Muscle layer of colon (tissue), 2 donors: ENCODE data around the gene ARMH1.

Experiments used
- H3K27ac ChIP-seq: one replicate; pipeline ENCODE4 v1.7.0; 2013; ENCODE audit warnings: low read depth, mild to moderate bottlenecking, low read length, moderate library complexity
- H3K27me3 ChIP-seq, 2 donors: one replicate each; pipeline ENCODE4 v1.7.0; 2013; ENCODE audit warnings: low read length in 2 of 2, mild to moderate bottlenecking in 2 of 2; ENCODE audit not compliant: insufficient read depth in 2 of 2, control insufficient read depth in 1 of 2
- H3K36me3 ChIP-seq: one replicate; pipeline ENCODE4 v1.7.0; 2013; ENCODE audit warnings: mild to moderate bottlenecking, low read length; ENCODE audit not compliant: insufficient read depth
- H3K4me1 ChIP-seq: one replicate; pipeline ENCODE4 v1.7.0; 2013; ENCODE audit warnings: mild to moderate bottlenecking, low read length; ENCODE audit not compliant: insufficient read depth
- H3K4me3 ChIP-seq, 2 donors: one replicate each; pipeline ENCODE4 v1.7.0; 2013; ENCODE audit warnings: low read length in 2 of 2, low read depth in 1 of 2, mild to moderate bottlenecking in 1 of 2, moderate library complexity in 1 of 2
- H3K9ac ChIP-seq: one replicate; pipeline ENCODE4 v1.7.0; 2013; ENCODE audit warnings: low read length
- H3K9me3 ChIP-seq: one replicate; pipeline ENCODE4 v1.7.0; 2013; ENCODE audit warnings: mild to moderate bottlenecking, low read length
- donor health status: abdominal sarcoma.
- donor health status: Adenocarcinoma of cecum.

Gene ARMH1

GRCh38 chr1:44719318-44719717 lies 44.8 kb downstream of the ARMH1 start:
- H3K36me3 ChIP-seq = no peaks in the 10 kb centered on the region
- no peak overlapping the region for H3K9ac ChIP-seq
- no peak overlapping the region for H3K4me3 ChIP-seq
- H3K4me1 ChIP-seq = peaks cover 7% of the 10 kb centered on the region
- no peaks in the 10 kb centered on the region for H3K27me3 ChIP-seq
- no peak overlapping the region for H3K27ac ChIP-seq
- no peaks in the 10 kb centered on the region for H3K9me3 ChIP-seq

DNA sequence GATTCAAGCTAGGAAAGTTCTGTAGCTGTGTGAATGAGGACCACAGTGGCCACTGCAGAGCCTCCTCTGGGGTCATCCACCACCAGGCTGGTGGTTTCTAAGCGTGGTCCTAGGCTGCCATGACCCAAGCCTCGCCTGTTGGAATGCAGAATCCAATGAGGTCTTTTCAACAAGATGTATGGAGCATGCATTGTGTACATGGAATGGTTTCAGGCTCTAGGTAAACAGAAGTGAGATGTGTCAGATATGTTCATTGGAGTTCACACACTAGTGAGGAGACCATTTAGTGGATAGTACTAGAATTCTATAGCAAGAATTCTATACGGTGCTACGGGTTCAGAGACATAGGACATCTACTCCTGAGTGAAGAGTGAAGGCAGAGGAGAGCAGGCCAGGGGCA lies 45.8 kb downstream of the ARMH1 start:
- Histone ChIP-seq H3K27ac (no peak overlapping the region), H3K9ac (no peak overlapping the region), H3K36me3 (no peaks in the 10 kb centered on the region)

DNA sequence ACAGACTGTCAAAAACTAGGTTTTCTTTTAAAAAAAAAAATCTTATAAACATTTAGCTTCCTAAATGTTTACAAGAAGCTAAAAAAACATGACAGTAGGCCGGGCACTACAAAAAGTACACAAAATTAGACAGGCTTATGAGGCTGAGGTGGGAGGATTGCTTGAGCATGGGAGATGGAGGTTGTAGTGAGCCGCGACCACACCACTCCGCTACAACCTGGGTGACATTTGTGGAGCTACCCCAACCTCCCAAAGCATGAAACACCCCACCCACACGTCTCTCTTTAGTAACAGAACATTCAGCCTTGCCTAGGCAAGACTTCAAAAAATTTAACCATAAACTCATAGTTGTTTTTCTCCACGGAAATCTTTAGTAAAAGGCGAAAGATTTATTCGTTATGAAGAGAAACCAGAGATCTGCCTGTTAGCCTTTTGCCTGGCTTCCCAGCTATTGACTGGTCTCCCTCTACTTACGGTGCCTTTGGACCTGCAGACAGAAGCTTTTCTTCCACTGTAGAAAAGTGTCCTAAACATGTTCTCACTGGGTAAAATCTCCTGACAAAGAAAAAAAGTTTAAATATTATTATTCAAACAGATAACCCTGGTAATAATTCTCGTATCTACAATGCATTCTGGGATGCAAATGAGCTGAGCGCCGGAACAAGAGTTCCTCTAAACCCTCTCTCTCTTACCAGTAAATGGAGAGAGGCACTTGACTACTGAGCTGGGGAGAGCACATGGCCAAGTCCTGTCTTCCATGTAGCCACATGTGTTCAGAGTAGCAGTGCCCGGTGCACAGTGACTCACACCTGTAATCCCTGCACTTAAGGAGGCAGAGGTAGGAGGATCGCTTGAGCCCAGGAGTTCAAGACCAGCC lies 47.2 kb downstream of the ARMH1 start:
- Histone ChIP-seq H3K9me3 (no peaks in the 10 kb centered on the region), H3K9ac (no peak overlapping the region), H3K36me3 (no peaks in the 10 kb centered on the region), H3K4me1 (no peaks in the 10 kb centered on the region), H3K4me3 (no peak overlapping the region), H3K27me3 (no peaks in the 10 kb centered on the region), H3K27ac (no peak overlapping the region)

More for the DNA sequence above, 45.8 kb downstream of the ARMH1 start:
- no peaks in the 10 kb centered on the region for H3K9me3 ChIP-seq
- H3K4me1 ChIP-seq = no peaks in the 10 kb centered on the region
- H3K4me3 ChIP-seq = no peak overlapping the region
- no peaks in the 10 kb centered on the region for H3K27me3 ChIP-seq

DNA sequence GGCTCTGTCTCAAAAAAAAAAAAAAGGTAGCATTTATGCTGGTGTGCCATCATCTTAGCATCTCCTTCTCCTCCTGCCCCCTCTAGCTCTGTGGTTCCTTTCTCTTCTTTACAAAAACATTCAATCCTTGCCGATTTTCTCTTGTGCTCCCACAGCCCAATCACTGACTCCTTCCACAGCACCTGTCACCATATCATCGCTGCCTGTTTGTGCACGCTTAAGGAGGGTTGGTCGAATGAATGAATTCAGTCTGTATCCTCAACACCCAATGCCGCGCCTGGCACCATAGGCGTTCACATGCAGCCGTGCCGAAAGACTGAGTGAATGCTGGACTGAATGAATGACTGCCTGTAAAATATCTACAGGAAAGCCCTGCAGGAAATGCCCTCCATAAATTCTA lies 48.5 kb downstream of the ARMH1 start:
- Histone ChIP-seq H3K4me1 (no peaks in the 10 kb centered on the region), H3K27me3 (no peaks in the 10 kb centered on the region), H3K27ac (no peak overlapping the region), H3K9ac (no peak overlapping the region), H3K36me3 (no peaks in the 10 kb centered on the region), H3K9me3 (no peaks in the 10 kb centered on the region), H3K4me3 (no peak overlapping the region)

DNA sequence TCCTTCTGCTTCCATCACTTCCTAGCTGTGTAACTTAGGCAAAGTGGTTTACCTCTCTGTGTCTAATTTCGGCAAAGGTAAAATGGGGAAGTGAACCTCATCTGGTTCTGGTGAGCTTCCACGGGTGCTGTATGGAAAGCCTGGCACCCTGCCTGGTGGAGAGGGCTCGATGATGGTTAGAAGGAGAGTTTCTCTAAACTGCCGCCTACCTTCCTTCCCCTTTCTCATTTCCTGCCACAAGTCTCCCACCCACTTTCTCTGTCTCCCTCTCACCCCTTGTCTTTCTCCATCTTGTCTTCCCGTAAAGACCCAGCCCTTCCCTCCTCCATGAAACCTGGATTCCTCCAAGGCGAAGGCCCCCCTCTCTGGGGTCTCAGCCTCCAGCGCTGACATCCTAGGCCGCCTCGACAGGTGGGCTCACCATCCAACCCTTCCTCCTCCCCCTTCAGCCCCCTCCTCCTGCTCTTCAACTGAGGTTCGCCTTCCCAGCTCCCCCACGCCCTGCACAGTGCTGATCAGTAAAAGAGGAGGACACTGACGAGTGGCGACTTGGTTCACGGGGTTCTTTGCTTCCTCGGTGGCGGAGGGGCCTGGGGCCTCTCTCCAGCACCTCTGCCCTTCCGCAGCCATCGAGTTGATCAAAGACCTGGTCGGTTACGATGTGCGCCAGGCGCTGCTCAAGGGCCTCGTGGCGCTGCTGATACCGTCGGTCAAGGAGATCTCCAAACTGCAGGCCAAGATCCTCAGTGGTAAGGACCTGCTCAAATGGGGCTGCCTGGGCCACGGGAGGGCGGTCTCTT lies 49.2 kb downstream of the ARMH1 start:
- Histone ChIP-seq H3K4me1 (no peaks in the 10 kb centered on the region), H3K27me3 (no peaks in the 10 kb centered on the region), H3K27ac (no peak overlapping the region), H3K36me3 (no peaks in the 10 kb centered on the region), H3K9me3 (no peaks in the 10 kb centered on the region), H3K9ac (no peak overlapping the region), H3K4me3 (no peak overlapping the region)

DNA sequence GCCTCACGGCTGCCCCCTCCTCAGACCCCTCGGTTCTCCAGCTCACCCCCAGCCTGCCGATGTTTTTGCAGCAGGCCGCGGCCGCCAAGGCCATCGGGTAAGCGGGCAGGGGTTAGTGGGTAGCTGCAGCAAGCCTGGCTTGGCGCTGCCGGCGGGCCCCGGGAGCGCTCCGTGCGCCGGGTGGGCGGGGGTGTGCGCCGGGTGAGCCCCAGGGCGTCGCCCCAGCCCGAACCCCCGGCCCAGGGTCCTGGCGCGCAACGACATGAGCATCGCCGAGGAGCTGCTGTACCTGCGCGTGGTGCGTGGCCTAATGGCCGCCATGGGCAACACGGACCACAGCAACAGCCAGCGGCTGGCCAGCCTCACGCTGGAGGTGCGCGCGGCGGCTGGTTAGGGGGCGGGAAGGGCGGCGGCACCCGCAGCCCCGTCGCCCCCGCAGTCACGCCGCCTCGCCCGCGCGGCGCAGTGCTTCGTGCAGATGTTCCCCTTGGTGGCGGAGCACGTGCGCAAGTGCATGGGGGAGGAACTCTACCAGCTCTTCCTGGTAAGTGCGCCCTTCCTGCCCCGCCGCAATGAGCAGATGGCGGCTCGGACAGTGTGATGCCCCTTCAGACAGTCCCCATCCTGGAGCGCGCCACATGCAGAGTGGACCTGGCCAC lies 49.9 kb downstream of the ARMH1 start:
- H3K36me3 ChIP-seq = no peaks in the 10 kb centered on the region
- no peak overlapping the region for H3K9ac ChIP-seq
- H3K27me3 ChIP-seq = no peaks in the 10 kb centered on the region
- no peaks in the 10 kb centered on the region for H3K4me1 ChIP-seq
- no peak overlapping the region for H3K27ac ChIP-seq
- no peaks in the 10 kb centered on the region for H3K9me3 ChIP-seq
- H3K4me3 ChIP-seq = no peak overlapping the region

- H3K36me3 ChIP-seq = no peaks in the 10 kb centered on the region
- H3K4me1 ChIP-seq = no peaks in the 10 kb centered on the region
- no peak overlapping the region for H3K4me3 ChIP-seq
- no peak overlapping the region for H3K27ac ChIP-seq
- no peak overlapping the region for H3K9ac ChIP-seq
- H3K27me3 ChIP-seq = no peaks in the 10 kb centered on the region
- no peaks in the 10 kb centered on the region for H3K9me3 ChIP-seq
These were observed 50.6 kb downstream of the ARMH1 start for GRCh38 chr1:44724955-44725698.

- Histone ChIP-seq H3K9ac (peak within 1 kb of the TSS; percentile 90), H3K36me3 (no peaks in the 10 kb centered on the region), H3K9me3 (no peaks in the 10 kb centered on the region), H3K4me1 (peaks cover 9% of the 10 kb centered on the region), H3K27ac (peak within 1 kb of the TSS; percentile 91), H3K27me3 (no peaks in the 10 kb centered on the region), H3K4me3 (peak within 1 kb of the TSS in 1 of 2 donors; percentile 38)
These were observed 56.4 kb downstream of the ARMH1 start, which contains the start of gene RNU5D-1 for GRCh38 chr1:44730741-44731512. Gene RNU5D-1, minus strand, starts transcription at chr1:44731170.

DNA sequence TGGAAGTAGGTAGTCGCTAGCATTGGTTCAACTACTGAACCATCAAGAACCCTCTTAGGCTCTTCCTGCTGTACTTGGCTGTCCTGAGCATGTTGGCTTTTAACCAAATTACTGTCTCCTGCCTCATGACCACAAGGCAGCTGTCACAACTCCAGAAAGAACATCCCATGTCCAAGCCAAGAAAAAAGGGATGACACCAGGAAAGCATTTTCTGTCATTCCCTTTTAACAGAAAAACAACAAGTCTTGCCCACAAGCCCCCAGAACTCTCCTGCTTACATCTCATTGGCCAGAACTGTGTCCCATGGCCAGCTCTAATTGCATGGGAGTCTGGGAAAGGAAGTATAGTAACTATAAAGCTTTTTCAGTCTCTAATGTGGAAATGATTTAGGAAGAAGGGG lies 58.9 kb downstream of the ARMH1 start:
- H3K9ac ChIP-seq = no peak overlapping the region
- no peaks in the 10 kb centered on the region for H3K9me3 ChIP-seq
- H3K27ac ChIP-seq = no peak overlapping the region
- H3K27me3 ChIP-seq = no peaks in the 10 kb centered on the region
- H3K4me3 ChIP-seq = no peak overlapping the region
- H3K4me1 ChIP-seq = peaks cover 9% of the 10 kb centered on the region
- H3K36me3 ChIP-seq = no peaks in the 10 kb centered on the region

DNA sequence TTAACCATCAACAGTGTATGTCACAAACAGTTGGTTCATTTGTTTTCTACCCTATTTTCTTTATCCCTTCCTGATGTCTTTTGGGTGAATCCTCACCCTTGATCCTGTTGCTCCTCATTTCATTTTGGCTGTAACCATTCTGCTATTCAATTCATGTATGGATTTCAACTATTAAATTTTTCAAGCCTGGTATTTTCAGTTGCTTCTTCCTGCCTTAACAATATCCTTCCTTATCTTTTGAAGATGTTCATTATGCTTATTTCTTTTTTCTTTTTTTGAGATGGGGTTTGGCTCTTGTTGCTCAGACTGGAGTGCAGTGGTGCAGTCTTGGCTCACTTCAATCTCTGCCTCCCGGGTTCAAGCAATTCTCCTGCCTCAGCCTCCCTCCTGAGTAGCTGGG lies 59.3 kb downstream of the ARMH1 start:
- no peak overlapping the region for H3K27ac ChIP-seq
- no peaks in the 10 kb centered on the region for H3K9me3 ChIP-seq
- H3K4me1 ChIP-seq = peaks cover 9% of the 10 kb centered on the region
- H3K36me3 ChIP-seq = no peaks in the 10 kb centered on the region
- no peak overlapping the region for H3K9ac ChIP-seq
- H3K4me3 ChIP-seq = no peak overlapping the region
- H3K27me3 ChIP-seq = no peaks in the 10 kb centered on the region
